Ascending aorta (tissue), 2 donors: ENCODE data around the gene LTBP1. TPM values are rescaled to one million over a fixed set of nuclear protein-coding genes. Genes with fewer than 3 reads are reported as not detected.

Source experiments
- DNase-seq, 2 donors: peaks; one replicate each; pipeline ENCODE4 v3.0.0-alpha.2; 2019; ENCODE audit warnings: low spot score in 2 of 2
- H3K27ac ChIP-seq, 2 donors: fragments of 200-600 bp; sonication (generic); one replicate each; pipeline ENCODE4 v1.5.1; 2016 to 2017; ENCODE audit warnings: mild to moderate bottlenecking in 1 of 2
- H3K27me3 ChIP-seq: fragments of 200-600 bp; sonication (generic); one replicate; pipeline ENCODE4 v1.5.1; 2017
- H3K36me3 ChIP-seq, 2 donors: fragments of 200-600 bp; sonication (generic); one replicate each; pipeline ENCODE4 v1.5.1; 2016
- H3K4me1 ChIP-seq, 2 donors: fragments of 200-600 bp; sonication (generic); one replicate each; pipeline ENCODE4 v1.5.1; 2016 to 2017; ENCODE audit warnings: mild to moderate bottlenecking in 1 of 2
- H3K4me3 ChIP-seq, 2 donors: fragments of 200-600 bp; sonication (generic); one replicate each; pipeline ENCODE4 v1.5.1; 2016 to 2017; ENCODE audit warnings: mild to moderate bottlenecking in 1 of 2
- H3K9me3 ChIP-seq, 2 donors: fragments of 200-600 bp; sonication (generic); one replicate each; pipeline ENCODE4 v1.5.1; 2016
- intact Hi-C: fragments of 100-400 bp; cut with DNase I; formaldehyde crosslinking; loops from one replicate; pipeline ENCODE4 v1.15.1; 2023
- total RNA-seq: library from RNA; depleted of rRNA; stranded (reverse); fragments of >200 nt; gene quantifications from one replicate; pipeline ENCODE4 v1.1.0, GENCODE V29; 2016
- TF ChIP-seq, protein P1 (sequence below), 3 experiments: fragments of 200-600 bp in 2 of 3; fragments of 450-650 bp in 1 of 3; sonication (generic) in 2 of 3; IDR thresholded peaks; one replicate each; pipeline ENCODE4 v1.5.1; 2016 to 2019; ENCODE audit warnings: antibody characterized with exemption in 3 of 3, mild to moderate bottlenecking in 1 of 3, moderate library complexity in 1 of 3

LTBP1 gene
- total RNA-seq, 1 donor from 2014 or later, result 295 TPM

DNA sequence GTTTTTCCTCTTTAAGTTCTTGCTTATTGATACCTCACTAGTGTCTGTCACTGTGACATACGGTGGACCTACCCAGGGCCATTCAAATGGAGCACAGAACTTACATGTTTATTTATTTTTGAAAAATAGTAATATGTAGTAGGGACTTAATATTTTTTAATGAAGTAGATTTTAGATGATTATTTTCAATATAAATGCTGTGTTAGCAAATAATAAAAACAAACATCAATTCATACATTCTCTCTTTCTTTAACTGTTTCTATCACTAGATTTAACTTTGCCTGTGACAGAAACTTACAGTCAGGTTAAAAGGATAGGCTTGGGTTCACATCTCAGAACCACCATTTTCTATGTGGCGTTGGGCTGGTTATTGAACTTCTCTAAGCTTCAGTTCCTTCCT is 345.3 kb downstream of the LTBP1 start:
- intact Hi-C loops, result loop anchor here (5.0 kb wide), 2 partner anchors 75 to 225 kb away; no protein-coding TSS in a partner anchor
- Histone ChIP-seq H3K9me3 (no peaks in the 10 kb centered on the region), H3K4me1 (peaks cover 28 to 47% of the 10 kb centered on the region in 2 donors), H3K27ac (peak overlapping the region; percentile 86 to 88), H3K27me3 (no peaks in the 10 kb centered on the region), H3K4me3 (peak overlapping the region in 1 of 2 donors; percentile 39), H3K36me3 (peaks cover 19 to 33% of the 10 kb centered on the region in 2 donors)
- TF ChIP-seq, protein P1, sequence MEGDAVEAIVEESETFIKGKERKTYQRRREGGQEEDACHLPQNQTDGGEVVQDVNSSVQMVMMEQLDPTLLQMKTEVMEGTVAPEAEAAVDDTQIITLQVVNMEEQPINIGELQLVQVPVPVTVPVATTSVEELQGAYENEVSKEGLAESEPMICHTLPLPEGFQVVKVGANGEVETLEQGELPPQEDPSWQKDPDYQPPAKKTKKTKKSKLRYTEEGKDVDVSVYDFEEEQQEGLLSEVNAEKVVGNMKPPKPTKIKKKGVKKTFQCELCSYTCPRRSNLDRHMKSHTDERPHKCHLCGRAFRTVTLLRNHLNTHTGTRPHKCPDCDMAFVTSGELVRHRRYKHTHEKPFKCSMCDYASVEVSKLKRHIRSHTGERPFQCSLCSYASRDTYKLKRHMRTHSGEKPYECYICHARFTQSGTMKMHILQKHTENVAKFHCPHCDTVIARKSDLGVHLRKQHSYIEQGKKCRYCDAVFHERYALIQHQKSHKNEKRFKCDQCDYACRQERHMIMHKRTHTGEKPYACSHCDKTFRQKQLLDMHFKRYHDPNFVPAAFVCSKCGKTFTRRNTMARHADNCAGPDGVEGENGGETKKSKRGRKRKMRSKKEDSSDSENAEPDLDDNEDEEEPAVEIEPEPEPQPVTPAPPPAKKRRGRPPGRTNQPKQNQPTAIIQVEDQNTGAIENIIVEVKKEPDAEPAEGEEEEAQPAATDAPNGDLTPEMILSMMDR (IDR thresholded peaks at IDR 0.05), result no peak
- DNase-seq, result no peak

GRCh38 chr2:33292981-33293595 is 346.3 kb downstream of the LTBP1 start:
- peak in 1 of 2 donors; percentile 85 for DNase-seq
- no peaks in the 10 kb centered on the region for H3K9me3 ChIP-seq
- peaks cover 28 to 55% of the 10 kb centered on the region in 2 donors for H3K4me1 ChIP-seq
- intact Hi-C loops, result loop anchor here (5.0 kb wide), 2 partner anchors 74 to 226 kb away; no protein-coding TSS in a partner anchor
- peaks cover 11 to 24% of the 10 kb centered on the region in 2 donors for H3K36me3 ChIP-seq
- peak overlapping the region in 1 of 2 donors; percentile 40 for H3K4me3 ChIP-seq
- TF ChIP-seq, protein P1 (IDR thresholded peaks at IDR 0.05), result no peak
- H3K27me3 ChIP-seq, result no peaks in the 10 kb centered on the region
- peak overlapping the region; percentile 86 to 88 for H3K27ac ChIP-seq

GRCh38 chr2:33298233-33298632 is 351.5 kb downstream of the LTBP1 start:
- no peak overlapping the region for H3K4me3 ChIP-seq
- H3K9me3 ChIP-seq, result no peaks in the 10 kb centered on the region
- H3K27me3 ChIP-seq, result no peaks in the 10 kb centered on the region
- TF ChIP-seq, protein P1 (IDR thresholded peaks at IDR 0.05), result no peak
- peak overlapping the region; percentile 73 to 88 for H3K27ac ChIP-seq
- intact Hi-C loops, result no loop called here
- DNase-seq, result no peak
- H3K36me3 ChIP-seq, result peaks cover 26 to 47% of the 10 kb centered on the region in 2 donors
- H3K4me1 ChIP-seq, result peaks cover 7 to 36% of the 10 kb centered on the region in 2 donors

- Histone ChIP-seq H3K27me3 (no peaks in the 10 kb centered on the region), H3K36me3 (peaks cover 42 to 60% of the 10 kb centered on the region in 2 donors), H3K9me3 (no peaks in the 10 kb centered on the region), H3K27ac (peak overlapping the region; percentile 10 to 35), H3K4me1 (peaks cover 0 to 34% of the 10 kb centered on the region in 2 donors), H3K4me3 (no peak overlapping the region)
- TF ChIP-seq, protein P1 (IDR thresholded peaks at IDR 0.05), result no peak
- no peak for DNase-seq
- intact Hi-C loops, result no loop called here
Observed at GRCh38 chr2:33301355-33301754, 354.6 kb downstream of the LTBP1 start.

- Histone ChIP-seq H3K27me3 (no peaks in the 10 kb centered on the region), H3K27ac (peak overlapping the region; percentile 35 to 54), H3K9me3 (no peaks in the 10 kb centered on the region), H3K4me3 (no peak overlapping the region), H3K36me3 (peaks cover 42 to 63% of the 10 kb centered on the region in 2 donors), H3K4me1 (peaks cover 0 to 26% of the 10 kb centered on the region in 2 donors)
- intact Hi-C loops, result no loop called here
- no peak for DNase-seq
- TF ChIP-seq, protein P1 (IDR thresholded peaks at IDR 0.05), result no peak
Observed at GRCh38 chr2:33302348-33302747, 355.6 kb downstream of the LTBP1 start.
